CD8-positive, alpha-beta memory T cell (primary cell): ENCODE measurements around the gene MAOB. TPM values are rescaled to one million over a fixed set of nuclear protein-coding genes. Genes with fewer than 3 reads are reported as not detected.

Experiments used
- CTCF ChIA-PET: fragments of 350-600 bp; sonication (Branson Sonifier 250); formaldehyde crosslinking; loops from one replicate; lab custom pipeline; 2021; ENCODE audit warnings: antibody characterized with exemption; lab: Charles Lee
- POLR2A ChIA-PET: fragments of 350-600 bp; sonication (Branson Sonifier 250); formaldehyde crosslinking; loops from one replicate; lab custom pipeline; 2021; ENCODE audit warnings: antibody characterized with exemption; lab: Charles Lee
- DNase-seq, 5 donors: peaks; one replicate each; pipeline versions ENCODE4 v3.0.0 to v3.0.0-alpha.2; 2020 to 2022; ENCODE audit warnings: mixed read lengths in 1 of 5
- H3K27ac ChIP-seq: one replicate; pipeline ENCODE4 v1.7.0; 2013; ENCODE audit warnings: low read depth, mild to moderate bottlenecking, low read length, moderate library complexity
- H3K27me3 ChIP-seq: 2 replicates; pipeline ENCODE4 v1.7.0; 2013; ENCODE audit warnings: low read length, mild to moderate bottlenecking; ENCODE audit not compliant: insufficient read depth, poor library complexity, severe bottlenecking
- H3K36me3 ChIP-seq: 2 replicates; pipeline ENCODE4 v1.7.0; 2013; ENCODE audit warnings: mild to moderate bottlenecking, low read length, moderate library complexity; ENCODE audit not compliant: insufficient read depth
- H3K4me1 ChIP-seq: 2 replicates; pipeline ENCODE4 v1.7.0; 2013; ENCODE audit warnings: mild to moderate bottlenecking, low read length, moderate library complexity; ENCODE audit not compliant: insufficient read depth
- H3K4me3 ChIP-seq: 2 replicates; pipeline ENCODE4 v1.7.0; 2013; ENCODE audit warnings: mild to moderate bottlenecking, low read length
- H3K9me3 ChIP-seq: 2 replicates; pipeline ENCODE4 v1.7.0; 2013; ENCODE audit warnings: mild to moderate bottlenecking, low read length
- H3K27ac Mint-ChIP-seq, 8 donors: one replicate each; pipeline ENCODE4 v1.8.0; 2020 to 2021; ENCODE audit warnings: mixed read lengths in 8 of 8, mild to moderate bottlenecking in 6 of 8, inconsistent platforms in 3 of 8, moderate library complexity in 3 of 8
- H3K27me3 Mint-ChIP-seq, 2 donors: one replicate each; pipeline ENCODE4 v1.8.0; 2020 to 2021; ENCODE audit warnings: mixed read lengths in 2 of 2, mild to moderate bottlenecking in 1 of 2, moderate library complexity in 1 of 2
- H3K36me3 Mint-ChIP-seq, 3 donors: one replicate each; pipeline ENCODE4 v1.8.0; 2020 to 2021; ENCODE audit warnings: mixed read lengths in 3 of 3, inconsistent platforms in 1 of 3, mild to moderate bottlenecking in 1 of 3
- H3K4me1 Mint-ChIP-seq, 3 donors: one replicate each; pipeline ENCODE4 v1.8.0; 2020 to 2021; ENCODE audit warnings: mixed read lengths in 3 of 3, inconsistent platforms in 1 of 3, mild to moderate bottlenecking in 1 of 3
- H3K4me3 Mint-ChIP-seq, 7 donors: one replicate each; pipeline ENCODE4 v1.8.0; 2020 to 2021; ENCODE audit warnings: mixed read lengths in 7 of 7, mild to moderate bottlenecking in 6 of 7, moderate library complexity in 4 of 7, inconsistent platforms in 2 of 7
- H3K9me3 Mint-ChIP-seq, 5 donors: one replicate each; pipeline ENCODE4 v1.8.0; 2020 to 2022; ENCODE audit warnings: mixed read lengths in 5 of 5, mild to moderate bottlenecking in 3 of 5, moderate library complexity in 2 of 5, inconsistent platforms in 1 of 5
- polyA plus RNA-seq: library from polyadenylated mRNA; unstranded; fragments of 300-500 nt; fragmentation: Illumina TruSeq; gene quantifications from one replicate; pipeline ENCODE4 v1.2.3, GENCODE V29; 2021
- total RNA-seq, 2 experiments: library from RNA; stranded (reverse); gene quantifications; one replicate each; pipeline ENCODE4 v1.2.3, GENCODE V29; 2021

The MAOB gene
- total and polyA plus RNA-seq, 3 experiments from 2014 or later, result 0.43 TPM; not detected in 2

GRCh38 chrX:43850629-43851028 is 31.6 kb downstream of the MAOB start:
- no peaks in the 10 kb centered on the region for H3K9me3 Mint-ChIP-seq
- H3K36me3 Mint-ChIP-seq, result peaks cover 0 to 1% (median 0%) of the 10 kb centered on the region in 3 donors
- Histone ChIP-seq H3K9me3 (no peaks in the 10 kb centered on the region), H3K36me3 (no peaks in the 10 kb centered on the region), H3K4me1 (no peaks in the 10 kb centered on the region), H3K27me3 (no peaks in the 10 kb centered on the region), H3K4me3 (no peak overlapping the region), H3K27ac (no peak overlapping the region)
- no peak overlapping the region for H3K27ac Mint-ChIP-seq
- ChIA-PET CTCF (no interaction called here), POLR2A (no interaction called here)
- no peak overlapping the region for H3K4me3 Mint-ChIP-seq
- no peaks in the 10 kb centered on the region for H3K4me1 Mint-ChIP-seq
- H3K27me3 Mint-ChIP-seq, result peaks cover 3% of the 10 kb centered on the region in 2 donors
- DNase-seq, result no peak

- H3K9me3 Mint-ChIP-seq, result no peaks in the 10 kb centered on the region
- Histone ChIP-seq H3K36me3 (no peaks in the 10 kb centered on the region), H3K4me3 (no peak overlapping the region), H3K9me3 (no peaks in the 10 kb centered on the region), H3K27me3 (no peaks in the 10 kb centered on the region), H3K27ac (no peak overlapping the region), H3K4me1 (no peaks in the 10 kb centered on the region)
- no peak overlapping the region for H3K27ac Mint-ChIP-seq
- no peak for DNase-seq
- peaks cover 3% of the 10 kb centered on the region in 2 donors for H3K27me3 Mint-ChIP-seq
- H3K36me3 Mint-ChIP-seq, result peaks cover 0 to 1% (median 0%) of the 10 kb centered on the region in 3 donors
- no peaks in the 10 kb centered on the region for H3K4me1 Mint-ChIP-seq
- ChIA-PET CTCF (no interaction called here), POLR2A (no interaction called here)
- H3K4me3 Mint-ChIP-seq, result no peak overlapping the region
Measured at GRCh38 chrX:43849173-43849572, 33.1 kb downstream of the MAOB start.

GRCh38 chrX:43847352-43847751 is 34.9 kb downstream of the MAOB start:
- H3K9me3 ChIP-seq, result no peaks in the 10 kb centered on the region
- H3K4me1 ChIP-seq, result no peaks in the 10 kb centered on the region
- ChIA-PET CTCF (no interaction called here), POLR2A (no interaction called here)
- Mint-ChIP-seq H3K4me3 (no peak overlapping the region), H3K27me3 (peaks cover 3 to 7% of the 10 kb centered on the region in 2 donors), H3K4me1 (no peaks in the 10 kb centered on the region), H3K36me3 (peaks cover 0 to 1% (median 0%) of the 10 kb centered on the region in 3 donors), H3K27ac (no peak overlapping the region), H3K9me3 (peaks cover 0 to 2% (median 0%) of the 10 kb centered on the region in 5 donors)
- no peak overlapping the region for H3K27ac ChIP-seq
- H3K27me3 ChIP-seq, result no peaks in the 10 kb centered on the region
- DNase-seq, result no peak
- H3K4me3 ChIP-seq, result no peak overlapping the region
- H3K36me3 ChIP-seq, result no peaks in the 10 kb centered on the region

GRCh38 chrX:43846558-43846957 is 35.7 kb downstream of the MAOB start:
- Mint-ChIP-seq H3K9me3 (peaks cover 0 to 2% (median 0%) of the 10 kb centered on the region in 5 donors), H3K4me3 (no peak overlapping the region), H3K27me3 (peaks cover 5 to 6% of the 10 kb centered on the region in 2 donors), H3K4me1 (no peaks in the 10 kb centered on the region), H3K36me3 (peaks cover 0 to 1% (median 0%) of the 10 kb centered on the region in 3 donors), H3K27ac (no peak overlapping the region)
- Histone ChIP-seq H3K9me3 (no peaks in the 10 kb centered on the region), H3K4me1 (no peaks in the 10 kb centered on the region), H3K27me3 (no peaks in the 10 kb centered on the region), H3K27ac (no peak overlapping the region), H3K36me3 (no peaks in the 10 kb centered on the region), H3K4me3 (no peak overlapping the region)
- no peak for DNase-seq
- POLR2A ChIA-PET, result no interaction called here
- CTCF ChIA-PET, result no interaction called here

- Histone ChIP-seq H3K9me3 (no peaks in the 10 kb centered on the region), H3K36me3 (no peaks in the 10 kb centered on the region), H3K4me1 (no peaks in the 10 kb centered on the region), H3K27ac (no peak overlapping the region), H3K4me3 (no peak overlapping the region), H3K27me3 (no peaks in the 10 kb centered on the region)
- H3K27ac Mint-ChIP-seq, result no peak overlapping the region
- no peaks in the 10 kb centered on the region for H3K4me1 Mint-ChIP-seq
- peaks cover 0 to 1% (median 0%) of the 10 kb centered on the region in 3 donors for H3K36me3 Mint-ChIP-seq
- ChIA-PET CTCF (no interaction called here), POLR2A (no interaction called here)
- H3K9me3 Mint-ChIP-seq, result peaks cover 0 to 2% (median 0%) of the 10 kb centered on the region in 5 donors
- no peak for DNase-seq
- peaks cover 7% of the 10 kb centered on the region in 2 donors for H3K27me3 Mint-ChIP-seq
- no peak overlapping the region for H3K4me3 Mint-ChIP-seq
Measured at GRCh38 chrX:43845776-43846175, 36.5 kb downstream of the MAOB start.

- H3K4me3 ChIP-seq, result no peak overlapping the region
- no peaks in the 10 kb centered on the region for H3K9me3 ChIP-seq
- no peaks in the 10 kb centered on the region for H3K36me3 ChIP-seq
- no peaks in the 10 kb centered on the region for H3K27me3 ChIP-seq
- POLR2A ChIA-PET, result no interaction called here
- Mint-ChIP-seq H3K4me1 (no peaks in the 10 kb centered on the region), H3K27me3 (peaks cover 9 to 16% of the 10 kb centered on the region in 2 donors), H3K9me3 (peaks cover 0 to 2% (median 0%) of the 10 kb centered on the region in 5 donors), H3K36me3 (no peaks in the 10 kb centered on the region), H3K27ac (no peak overlapping the region), H3K4me3 (no peak overlapping the region)
- H3K4me1 ChIP-seq, result no peaks in the 10 kb centered on the region
- DNase-seq, result no peak
- CTCF ChIA-PET, result no interaction called here
- no peak overlapping the region for H3K27ac ChIP-seq
Measured at GRCh38 chrX:43840265-43840664, 42.0 kb downstream of the MAOB start.

GRCh38 chrX:43836435-43837184 is 45.6 kb downstream of the MAOB start:
- POLR2A ChIA-PET, result no interaction called here
- Histone ChIP-seq H3K36me3 (no peaks in the 10 kb centered on the region), H3K9me3 (no peaks in the 10 kb centered on the region), H3K27me3 (no peaks in the 10 kb centered on the region), H3K4me3 (no peak overlapping the region), H3K27ac (no peak overlapping the region), H3K4me1 (no peaks in the 10 kb centered on the region)
- H3K9me3 Mint-ChIP-seq, result no peaks in the 10 kb centered on the region
- CTCF ChIA-PET, result no interaction called here
- DNase-seq, result peak in 2 of 5 donors; percentile 4 to 21
- no peaks in the 10 kb centered on the region for H3K4me1 Mint-ChIP-seq
- H3K27me3 Mint-ChIP-seq, result peaks cover 8 to 15% of the 10 kb centered on the region in 2 donors
- H3K4me3 Mint-ChIP-seq, result no peak overlapping the region
- no peak overlapping the region for H3K27ac Mint-ChIP-seq
- no peaks in the 10 kb centered on the region for H3K36me3 Mint-ChIP-seq

GRCh38 chrX:43835559-43835958 is 46.7 kb downstream of the MAOB start:
- Histone ChIP-seq H3K27me3 (no peaks in the 10 kb centered on the region), H3K4me1 (no peaks in the 10 kb centered on the region), H3K9me3 (no peaks in the 10 kb centered on the region), H3K27ac (no peak overlapping the region), H3K4me3 (no peak overlapping the region), H3K36me3 (no peaks in the 10 kb centered on the region)
- ChIA-PET CTCF (interaction anchor here (1.1 kb wide), 1 partner anchor 408 kb away, joined by 3 read pairs; no protein-coding TSS in a partner anchor), POLR2A (no interaction called here)
- H3K36me3 Mint-ChIP-seq, result no peaks in the 10 kb centered on the region
- H3K9me3 Mint-ChIP-seq, result no peaks in the 10 kb centered on the region
- peaks cover 9 to 12% of the 10 kb centered on the region in 2 donors for H3K27me3 Mint-ChIP-seq
- DNase-seq, result no peak
- H3K27ac Mint-ChIP-seq, result no peak overlapping the region
- H3K4me1 Mint-ChIP-seq, result no peaks in the 10 kb centered on the region
- H3K4me3 Mint-ChIP-seq, result no peak overlapping the region
